Measurements from ENCODE around the gene ARHGAP28.

The ARHGAP28 gene

GRCh38 chr18:6784046-6784445 lies 54.5 kb downstream of the ARHGAP28 start:
- POLR2A ChIA-PET = no interaction called here
- no peak for TF ChIP-seq CTCF (IDR thresholded peaks at IDR 0.05; ENCODE audit: control extremely low read depth, extremely low read depth, low read depth, missing control alignments)
- CTCF ChIA-PET = no interaction called here
- DNase-seq (ENCODE audit: extremely low spot score) = no peak

DNA sequence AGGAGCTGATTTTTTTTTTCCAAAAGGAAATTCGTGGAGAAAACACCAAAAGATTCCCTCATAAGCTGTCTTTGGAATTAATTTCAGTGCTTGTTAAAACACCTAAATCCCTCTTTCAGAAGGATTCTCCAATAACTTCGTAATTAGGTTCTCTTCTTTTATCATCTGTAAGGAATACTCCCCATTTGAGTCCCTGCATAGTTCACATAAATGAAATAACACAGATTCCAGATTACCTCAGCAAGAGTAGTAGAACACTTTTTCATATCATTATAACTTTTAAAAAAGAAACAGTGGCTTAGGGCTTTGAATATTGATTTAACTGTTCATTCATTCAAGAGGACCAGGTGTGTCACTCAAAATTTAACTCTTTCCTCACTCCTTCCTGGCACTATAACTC lies 55.5 kb downstream of the ARHGAP28 start:
- DNase-seq (ENCODE audit: extremely low spot score) = no peak
- ChIA-PET POLR2A (no interaction called here), CTCF (interaction anchor here (1.7 kb wide), 1 partner anchor 8 kb away, joined by 4 read pairs; no protein-coding TSS in a partner anchor)

GRCh38 chr18:6785411-6785810 lies 55.9 kb downstream of the ARHGAP28 start:
- ChIA-PET CTCF (interaction anchor here (1.7 kb wide), 1 partner anchor 8 kb away, joined by 4 read pairs; no protein-coding TSS in a partner anchor), POLR2A (no interaction called here)
- no peak for TF ChIP-seq CTCF (IDR thresholded peaks at IDR 0.05; ENCODE audit: control extremely low read depth, extremely low read depth, low read depth, missing control alignments)
- DNase-seq (ENCODE audit: extremely low spot score) = no peak

More for the DNA sequence above, 55.5 kb downstream of the ARHGAP28 start:
- no peak for TF ChIP-seq CTCF (IDR thresholded peaks at IDR 0.05; ENCODE audit: control extremely low read depth, extremely low read depth, low read depth, missing control alignments)

DNA sequence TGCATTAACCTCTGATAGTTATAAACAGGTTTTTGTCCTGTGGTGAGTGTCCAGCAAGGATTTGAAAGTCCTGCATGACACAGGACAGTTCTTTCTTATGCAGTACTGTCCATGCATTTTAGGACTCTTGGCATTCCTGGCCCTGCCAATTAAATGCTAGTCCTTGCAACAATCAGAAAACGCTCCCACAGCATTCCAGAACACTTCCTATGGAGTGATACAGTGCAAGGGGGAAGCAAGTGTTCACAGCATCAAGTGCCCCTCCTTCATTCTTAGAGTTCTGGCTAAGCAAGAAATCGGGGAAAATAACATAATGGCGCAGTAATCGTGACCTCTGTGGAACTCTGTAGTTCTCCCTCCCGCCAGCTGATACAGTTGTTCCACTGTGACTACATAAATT lies 62.9 kb downstream of the ARHGAP28 start:
- CTCF ChIA-PET = no interaction called here

DNA sequence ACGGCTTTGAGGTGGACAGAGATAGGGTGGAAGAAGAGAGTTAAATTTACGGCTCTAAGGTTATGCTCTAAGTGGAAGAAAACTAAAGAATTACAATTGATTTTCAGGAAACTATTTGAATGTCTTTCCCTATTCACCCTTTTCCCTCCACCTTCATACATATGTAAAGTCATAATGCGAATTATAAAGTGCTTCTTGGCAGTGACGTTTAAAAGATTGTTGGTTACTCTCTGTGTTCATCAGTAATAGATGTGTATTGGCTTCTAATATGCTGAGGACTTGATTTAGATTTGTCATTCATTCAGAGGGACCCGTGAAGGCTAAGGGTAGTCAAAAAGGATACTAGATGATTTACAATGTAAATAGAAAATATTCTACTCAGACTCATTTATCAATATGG lies 63.9 kb downstream of the ARHGAP28 start:
- no peak for DNase-seq (ENCODE audit: extremely low spot score)
- TF ChIP-seq CTCF (IDR thresholded peaks at IDR 0.05; ENCODE audit: control extremely low read depth, extremely low read depth, low read depth, missing control alignments) = no peak
- POLR2A ChIA-PET = no interaction called here
- CTCF ChIA-PET = no interaction called here

More for the DNA sequence above, 62.9 kb downstream of the ARHGAP28 start:
- POLR2A ChIA-PET = no interaction called here
- no peak for TF ChIP-seq CTCF (IDR thresholded peaks at IDR 0.05; ENCODE audit: control extremely low read depth, extremely low read depth, low read depth, missing control alignments)
- DNase-seq (ENCODE audit: extremely low spot score) = no peak

GRCh38 chr18:6793986-6794385 lies 64.5 kb downstream of the ARHGAP28 start:
- DNase-seq (ENCODE audit: extremely low spot score) = no peak
- ChIA-PET CTCF (no interaction called here), POLR2A (no interaction called here)
- no peak for TF ChIP-seq CTCF (IDR thresholded peaks at IDR 0.05; ENCODE audit: control extremely low read depth, extremely low read depth, low read depth, missing control alignments)

DNA sequence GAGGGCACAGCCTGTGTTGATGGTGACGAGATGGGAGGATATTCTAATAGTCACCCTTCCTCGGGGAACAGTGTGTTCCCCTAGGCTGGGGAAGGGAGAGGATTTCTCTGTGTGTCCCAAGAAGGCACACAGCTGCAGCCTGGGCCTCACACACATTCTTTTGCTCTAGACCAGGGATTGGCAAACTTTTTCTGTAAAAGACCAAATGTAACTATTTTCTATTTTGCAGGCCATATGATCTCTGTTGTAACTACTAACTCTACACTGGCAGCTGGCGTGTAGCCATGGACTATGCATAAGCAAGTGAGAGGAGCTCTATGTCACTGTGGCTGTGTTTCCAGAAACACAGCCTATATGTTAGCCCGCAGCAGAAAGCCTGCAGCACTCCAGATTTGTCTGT lies 65.8 kb downstream of the ARHGAP28 start:
- no peak for TF ChIP-seq CTCF (IDR thresholded peaks at IDR 0.05; ENCODE audit: control extremely low read depth, extremely low read depth, low read depth, missing control alignments)
- ChIA-PET POLR2A (no interaction called here), CTCF (no interaction called here)
- no peak for DNase-seq (ENCODE audit: extremely low spot score)

All from GM10248 (cell line).